IPS-18c (cell line): Measurements from ENCODE around the gene PTPRG.

Experiments used
- H3K4me3 ChIP-seq: 2 replicates; pipeline ENCODE4 v1.7.0; 2013; ENCODE audit warnings: low read depth, mild to moderate bottlenecking, low read length, moderate library complexity; ENCODE audit not compliant: insufficient read depth
- H3K9me3 ChIP-seq: one replicate; pipeline ENCODE4 v1.6.1; 2013; ENCODE audit warnings: mild to moderate bottlenecking, low read length, moderate library complexity; ENCODE audit not compliant: control insufficient read depth, insufficient read depth

The PTPRG gene

GRCh38 chr3:61855211-61855610, 293.8 kb downstream of the PTPRG start:
- H3K4me3 ChIP-seq: no peak overlapping the region
- H3K9me3 ChIP-seq: no peaks in the 10 kb centered on the region

GRCh38 chr3:61857297-61857696, 295.9 kb downstream of the PTPRG start:
- no peak overlapping the region for H3K4me3 ChIP-seq
- no peaks in the 10 kb centered on the region for H3K9me3 ChIP-seq

- Histone ChIP-seq H3K4me3 (no peak overlapping the region), H3K9me3 (no peaks in the 10 kb centered on the region)
Measured at GRCh38 chr3:61858054-61858453, 296.7 kb downstream of the PTPRG start.

- no peak overlapping the region for H3K4me3 ChIP-seq
- no peaks in the 10 kb centered on the region for H3K9me3 ChIP-seq
Measured at GRCh38 chr3:61861410-61861809, 300.0 kb downstream of the PTPRG start.

- no peak overlapping the region for H3K4me3 ChIP-seq
- H3K9me3 ChIP-seq: no peaks in the 10 kb centered on the region
Measured at GRCh38 chr3:61862614-61863289, 301.4 kb downstream of the PTPRG start.

- H3K9me3 ChIP-seq: no peaks in the 10 kb centered on the region
- no peak overlapping the region for H3K4me3 ChIP-seq
Measured at GRCh38 chr3:61863579-61863978, 302.2 kb downstream of the PTPRG start.

GRCh38 chr3:61864886-61865285, 303.5 kb downstream of the PTPRG start:
- no peaks in the 10 kb centered on the region for H3K9me3 ChIP-seq

GRCh38 chr3:61865466-61866152, 304.2 kb downstream of the PTPRG start:
- H3K9me3 ChIP-seq: no peaks in the 10 kb centered on the region
- no peak overlapping the region for H3K4me3 ChIP-seq

More at GRCh38 chr3:61864886-61865285, 303.5 kb downstream of the PTPRG start:
- H3K4me3 ChIP-seq: no peak overlapping the region

GRCh38 chr3:61866153-61866542, 304.8 kb downstream of the PTPRG start:
- no peaks in the 10 kb centered on the region for H3K9me3 ChIP-seq
- H3K4me3 ChIP-seq: no peak overlapping the region

- no peaks in the 10 kb centered on the region for H3K9me3 ChIP-seq
- no peak overlapping the region for H3K4me3 ChIP-seq
Measured at GRCh38 chr3:61866961-61867461, 305.6 kb downstream of the PTPRG start.

- Histone ChIP-seq H3K9me3 (no peaks in the 10 kb centered on the region), H3K4me3 (no peak overlapping the region)
Measured at GRCh38 chr3:61868499-61868898, 307.1 kb downstream of the PTPRG start.

GRCh38 chr3:61869371-61869770, 308.0 kb downstream of the PTPRG start:
- Histone ChIP-seq H3K4me3 (no peak overlapping the region), H3K9me3 (no peaks in the 10 kb centered on the region)

GRCh38 chr3:61871644-61872043, 310.3 kb downstream of the PTPRG start:
- Histone ChIP-seq H3K9me3 (no peaks in the 10 kb centered on the region), H3K4me3 (no peak overlapping the region)

- Histone ChIP-seq H3K4me3 (no peak overlapping the region), H3K9me3 (no peaks in the 10 kb centered on the region)
Measured at GRCh38 chr3:61872077-61872706, 310.8 kb downstream of the PTPRG start.

- no peak overlapping the region for H3K4me3 ChIP-seq
- H3K9me3 ChIP-seq: no peaks in the 10 kb centered on the region
Measured at GRCh38 chr3:61875046-61875844, 313.9 kb downstream of the PTPRG start.

- Histone ChIP-seq H3K9me3 (no peaks in the 10 kb centered on the region), H3K4me3 (no peak overlapping the region)
Measured at GRCh38 chr3:61875976-61876671, 314.8 kb downstream of the PTPRG start.

- no peaks in the 10 kb centered on the region for H3K9me3 ChIP-seq
- no peak overlapping the region for H3K4me3 ChIP-seq
Measured at GRCh38 chr3:61876797-61877196, 315.4 kb downstream of the PTPRG start.
